ENCODE data around the gene NPPA.
"Not testable (repeated sequence)": the region's sequence is repeated elsewhere in the genome, so short reads cannot be mapped to it uniquely, and the experiment has no call there.

Gene NPPA

GRCh38 chr1:11807133-11807532 lies 40.5 kb downstream of the NPPA start:
- DNase-seq (ENCODE audit: low spot score) = no peak

GRCh38 chr1:11806307-11806936 lies 41.2 kb downstream of the NPPA start:
- DNase-seq (ENCODE audit: low spot score) = peak; percentile 48

- peak; percentile 98 for DNase-seq (ENCODE audit: low spot score)
Measured at GRCh38 chr1:11805422-11806306, 41.9 kb downstream of the NPPA start, which contains the start of the genes CLCN6 and MTHFR. TSS of gene CLCN6 (plus strand) at chr1:11806191. CDS start at chr1:11806263, 72 bp downstream. TSS of gene MTHFR (minus strand) at chr1:11805964. CDS start at chr1:11803116, 2,848 bp downstream.

- no peak for DNase-seq (ENCODE audit: low spot score)
Measured at GRCh38 chr1:11804666-11805421, 42.7 kb downstream of the NPPA start.

GRCh38 chr1:11803924-11804665 lies 43.5 kb downstream of the NPPA start:
- DNase-seq (ENCODE audit: low spot score) = not testable (repeated sequence)

- DNase-seq (ENCODE audit: low spot score) = peak; percentile 89
Measured at GRCh38 chr1:11802973-11803885, 44.4 kb downstream of the NPPA start.

GRCh38 chr1:11802616-11802972 lies 45.0 kb downstream of the NPPA start:
- DNase-seq (ENCODE audit: low spot score) = no peak

GRCh38 chr1:11800756-11801433 lies 46.7 kb downstream of the NPPA start:
- DNase-seq (ENCODE audit: low spot score) = no peak

GRCh38 chr1:11800391-11800755 lies 47.2 kb downstream of the NPPA start:
- no peak for DNase-seq (ENCODE audit: low spot score)

GRCh38 chr1:11799896-11800295 lies 47.7 kb downstream of the NPPA start:
- DNase-seq (ENCODE audit: low spot score) = no peak

- no peak for DNase-seq (ENCODE audit: low spot score)
Measured at GRCh38 chr1:11799099-11799498, 48.5 kb downstream of the NPPA start.

- no peak for DNase-seq (ENCODE audit: low spot score)
Measured at GRCh38 chr1:11797525-11798216, 49.9 kb downstream of the NPPA start.

GRCh38 chr1:11796036-11796828 lies 51.4 kb downstream of the NPPA start:
- no peak for DNase-seq (ENCODE audit: low spot score)

All from AG08396 (cell line).